SK-N-SH treated with all-trans-retinoic acid at 6 μM for 48 hours (cell line): ENCODE measurements around the gene NRXN3.

Experiments
- ATAC-seq: fragments of 200-7000 bp; cut with Tn5 transposase; 3 replicates; pipeline ENCODE4 v1.9.1; 2020; ENCODE audit warnings: mild to moderate bottlenecking, moderate library complexity
- ARNTL ChIP-seq: fragments of 450-650 bp; formaldehyde crosslinking; IDR thresholded peaks from 2 replicates; pipeline ENCODE4 v1.5.0; 2020; ENCODE audit warnings: low read depth, mild to moderate bottlenecking, moderate library complexity, borderline replicate concordance
- BACH2 ChIP-seq: fragments of 250-450 bp; sonication (Bioruptor Pico); IDR thresholded peaks from 2 replicates; pipeline ENCODE4 v1.9.0; 2021; ENCODE audit warnings: mild to moderate bottlenecking, borderline replicate concordance
- CSDC2 ChIP-seq: fragments of 250-450 bp; sonication (Bioruptor Pico); IDR thresholded peaks from 2 replicates; pipeline ENCODE4 v1.5.0; 2020; ENCODE audit warnings: mild to moderate bottlenecking, moderate library complexity
- ESRRG ChIP-seq: fragments of 250-450 bp; sonication (Bioruptor Pico); IDR thresholded peaks from 2 replicates; pipeline ENCODE4 v1.6.1; 2021; ENCODE audit warnings: mild to moderate bottlenecking
- GLIS3 ChIP-seq: fragments of 250-450 bp; sonication (Bioruptor Pico); IDR thresholded peaks from 2 replicates; pipeline ENCODE4 v1.5.0; 2020; ENCODE audit warnings: mild to moderate bottlenecking, moderate library complexity
- ISL1 ChIP-seq: fragments of 250-450 bp; sonication (Bioruptor Pico); IDR thresholded peaks from 2 replicates; pipeline ENCODE4 v2.1.2; 2022; ENCODE audit warnings: mild to moderate bottlenecking, moderate library complexity
- OSR1 ChIP-seq: fragments of 250-450 bp; sonication (Bioruptor Pico); IDR thresholded peaks from 2 replicates; pipeline ENCODE4 v1.8.0; 2022; ENCODE audit warnings: moderate library complexity, mild to moderate bottlenecking, inconsistent platforms
- PATZ1 ChIP-seq: fragments of 250-450 bp; sonication (Bioruptor Pico); IDR thresholded peaks from 2 replicates; pipeline ENCODE4 v1.8.0; 2020; ENCODE audit warnings: mild to moderate bottlenecking, moderate library complexity, borderline replicate concordance
- PPARA ChIP-seq: fragments of 250-450 bp; sonication (Bioruptor Pico); IDR thresholded peaks from 2 replicates; pipeline ENCODE4 v1.5.0; 2020; ENCODE audit warnings: mild to moderate bottlenecking, borderline replicate concordance
- RARB ChIP-seq: fragments of 250-450 bp; sonication (Bioruptor Pico); IDR thresholded peaks from 2 replicates; pipeline ENCODE4 v1.8.0; 2021; ENCODE audit warnings: mild to moderate bottlenecking, moderate library complexity
- SNAI2 ChIP-seq: fragments of 250-450 bp; sonication (Bioruptor Pico); IDR thresholded peaks from 2 replicates; pipeline ENCODE4 v1.5.0; 2020; ENCODE audit warnings: mild to moderate bottlenecking, moderate library complexity
- TOX ChIP-seq: fragments of 250-450 bp; sonication (Bioruptor Pico); IDR thresholded peaks from 2 replicates; pipeline ENCODE4 v1.8.0; 2021; ENCODE audit warnings: mild to moderate bottlenecking, moderate library complexity, borderline replicate concordance
- ZC3H10 ChIP-seq: fragments of 250-450 bp; sonication (Bioruptor Pico); IDR thresholded peaks from 2 replicates; pipeline ENCODE4 v1.5.1; 2021; ENCODE audit warnings: mild to moderate bottlenecking, moderate library complexity
- ZFP3 ChIP-seq: fragments of 250-450 bp; sonication (Bioruptor Pico); IDR thresholded peaks from 2 replicates; pipeline ENCODE4 v1.5.0; 2020; ENCODE audit warnings: mild to moderate bottlenecking, moderate library complexity
- ZFP30 ChIP-seq: fragments of 450-650 bp; formaldehyde crosslinking; IDR thresholded peaks from 2 replicates; pipeline ENCODE4 v1.5.0; 2022; ENCODE audit warnings: mild to moderate bottlenecking, moderate library complexity
- ZNF70 ChIP-seq: fragments of 450-650 bp; formaldehyde crosslinking; IDR thresholded peaks from 2 replicates; pipeline ENCODE4 v1.5.0; 2020; ENCODE audit warnings: mild to moderate bottlenecking, moderate library complexity
- ZNF8 ChIP-seq: fragments of 450-650 bp; formaldehyde crosslinking; IDR thresholded peaks from 2 replicates; pipeline ENCODE4 v1.5.0; 2020; ENCODE audit warnings: mild to moderate bottlenecking, moderate library complexity
- TF ChIP-seq, protein P1 (sequence below): fragments of 250-450 bp; sonication (Bioruptor Pico); IDR thresholded peaks from 2 replicates; pipeline ENCODE4 v1.8.0; 2021; ENCODE audit warnings: low read depth, mild to moderate bottlenecking, moderate library complexity, borderline replicate concordance
- TF ChIP-seq, protein P2 (sequence below): fragments of 250-450 bp; sonication (Bioruptor Pico); IDR thresholded peaks from 2 replicates; pipeline ENCODE4 v1.5.0; 2020; ENCODE audit warnings: mild to moderate bottlenecking, moderate library complexity

The NRXN3 gene

GRCh38 chr14:78627114-78627513, 456.9 kb downstream of the NRXN3 start:
- TF ChIP-seq, protein P1, sequence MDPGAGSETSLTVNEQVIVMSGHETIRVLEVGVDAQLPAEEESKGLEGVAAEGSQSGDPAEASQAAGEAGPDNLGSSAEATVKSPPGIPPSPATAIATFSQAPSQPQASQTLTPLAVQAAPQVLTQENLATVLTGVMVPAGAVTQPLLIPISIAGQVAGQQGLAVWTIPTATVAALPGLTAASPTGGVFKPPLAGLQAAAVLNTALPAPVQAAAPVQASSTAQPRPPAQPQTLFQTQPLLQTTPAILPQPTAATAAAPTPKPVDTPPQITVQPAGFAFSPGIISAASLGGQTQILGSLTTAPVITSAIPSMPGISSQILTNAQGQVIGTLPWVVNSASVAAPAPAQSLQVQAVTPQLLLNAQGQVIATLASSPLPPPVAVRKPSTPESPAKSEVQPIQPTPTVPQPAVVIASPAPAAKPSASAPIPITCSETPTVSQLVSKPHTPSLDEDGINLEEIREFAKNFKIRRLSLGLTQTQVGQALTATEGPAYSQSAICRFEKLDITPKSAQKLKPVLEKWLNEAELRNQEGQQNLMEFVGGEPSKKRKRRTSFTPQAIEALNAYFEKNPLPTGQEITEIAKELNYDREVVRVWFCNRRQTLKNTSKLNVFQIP = no peak
- no peak for TF ChIP-seq RARB (CRISPR knock-in tag)
- TF ChIP-seq PATZ1 (CRISPR knock-in tag) = no peak
- no peak for TF ChIP-seq ESRRG (CRISPR knock-in tag)
- TF ChIP-seq ZNF70 (CRISPR knock-in tag) = no peak

DNA sequence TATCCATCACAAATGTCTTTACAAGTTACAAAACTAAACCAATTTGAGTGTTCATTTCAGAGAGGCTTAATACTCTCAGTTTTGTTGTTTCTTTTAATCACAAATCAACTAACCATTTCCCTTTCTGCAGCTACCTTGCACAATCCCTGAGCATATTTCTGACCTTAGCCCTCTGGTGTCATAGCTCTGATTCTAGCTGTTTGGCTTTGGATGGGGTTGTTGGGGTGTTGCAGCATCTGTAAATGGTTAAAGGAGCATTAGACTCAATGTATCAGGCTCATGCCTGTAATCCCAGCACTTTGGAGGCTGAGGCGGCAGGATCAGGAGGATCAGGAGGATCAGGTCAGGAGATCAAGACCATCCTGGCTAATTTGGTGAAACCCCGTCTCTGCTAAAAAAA, 461.4 kb downstream of the NRXN3 start:
- TF ChIP-seq CSDC2 (no peak), TOX (CRISPR knock-in tag) (no peak), OSR1 (CRISPR knock-in tag) (no peak), GLIS3 (CRISPR knock-in tag) (no peak), ZC3H10 (CRISPR knock-in tag) (no peak), ISL1 (CRISPR knock-in tag) (no peak), BACH2 (CRISPR knock-in tag) (no peak), PATZ1 (CRISPR knock-in tag) (no peak), ARNTL (no peak), ZFP3 (no peak), ZNF8 (CRISPR knock-in tag) (no peak), ZFP30 (no peak), PPARA (no peak), RARB (CRISPR knock-in tag) (no peak)
- TF ChIP-seq, protein P2, sequence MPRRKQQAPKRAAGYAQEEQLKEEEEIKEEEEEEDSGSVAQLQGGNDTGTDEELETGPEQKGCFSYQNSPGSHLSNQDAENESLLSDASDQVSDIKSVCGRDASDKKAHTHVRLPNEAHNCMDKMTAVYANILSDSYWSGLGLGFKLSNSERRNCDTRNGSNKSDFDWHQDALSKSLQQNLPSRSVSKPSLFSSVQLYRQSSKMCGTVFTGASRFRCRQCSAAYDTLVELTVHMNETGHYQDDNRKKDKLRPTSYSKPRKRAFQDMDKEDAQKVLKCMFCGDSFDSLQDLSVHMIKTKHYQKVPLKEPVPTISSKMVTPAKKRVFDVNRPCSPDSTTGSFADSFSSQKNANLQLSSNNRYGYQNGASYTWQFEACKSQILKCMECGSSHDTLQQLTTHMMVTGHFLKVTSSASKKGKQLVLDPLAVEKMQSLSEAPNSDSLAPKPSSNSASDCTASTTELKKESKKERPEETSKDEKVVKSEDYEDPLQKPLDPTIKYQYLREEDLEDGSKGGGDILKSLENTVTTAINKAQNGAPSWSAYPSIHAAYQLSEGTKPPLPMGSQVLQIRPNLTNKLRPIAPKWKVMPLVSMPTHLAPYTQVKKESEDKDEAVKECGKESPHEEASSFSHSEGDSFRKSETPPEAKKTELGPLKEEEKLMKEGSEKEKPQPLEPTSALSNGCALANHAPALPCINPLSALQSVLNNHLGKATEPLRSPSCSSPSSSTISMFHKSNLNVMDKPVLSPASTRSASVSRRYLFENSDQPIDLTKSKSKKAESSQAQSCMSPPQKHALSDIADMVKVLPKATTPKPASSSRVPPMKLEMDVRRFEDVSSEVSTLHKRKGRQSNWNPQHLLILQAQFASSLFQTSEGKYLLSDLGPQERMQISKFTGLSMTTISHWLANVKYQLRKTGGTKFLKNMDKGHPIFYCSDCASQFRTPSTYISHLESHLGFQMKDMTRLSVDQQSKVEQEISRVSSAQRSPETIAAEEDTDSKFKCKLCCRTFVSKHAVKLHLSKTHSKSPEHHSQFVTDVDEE (CRISPR knock-in tag) = no peak
- TF ChIP-seq, protein P1 = no peak

More at GRCh38 chr14:78627114-78627513, 456.9 kb downstream of the NRXN3 start:
- ATAC-seq = no peak

GRCh38 chr14:78633752-78634151, 463.6 kb downstream of the NRXN3 start:
- TF ChIP-seq, protein P1 = no peak
- no peak for TF ChIP-seq SNAI2 (CRISPR knock-in tag)
- TF ChIP-seq OSR1 (CRISPR knock-in tag) = no peak
- no peak for TF ChIP-seq ZNF70 (CRISPR knock-in tag)
- ATAC-seq = no peak

More for the DNA sequence above, 461.4 kb downstream of the NRXN3 start:
- no peak for ATAC-seq
